HG03064 (cell line): ENCODE results near the gene STIMATE.

ENCODE experiments used
- ATAC-seq: cut with Tn5 transposase; IDR thresholded peaks from one replicate; pipeline ENCODE4 v1.9.1; 2021; ENCODE audit warnings: low read depth; ENCODE audit not compliant: unreplicated experiment

STIMATE gene

GRCh38 chr3:52872245-52872644 is 25.1 kb downstream of the STIMATE start:
- ATAC-seq = no peak

- ATAC-seq = no peak
Measured at GRCh38 chr3:52871761-52872160, 25.6 kb downstream of the STIMATE start.

- ATAC-seq = no peak
Measured at GRCh38 chr3:52870471-52870870, 26.9 kb downstream of the STIMATE start.

- no peak for ATAC-seq
Measured at GRCh38 chr3:52866427-52866826, 30.9 kb downstream of the STIMATE start.

- no peak for ATAC-seq
Measured at GRCh38 chr3:52865994-52866393, 31.4 kb downstream of the STIMATE start.

- no peak for ATAC-seq
Measured at GRCh38 chr3:52860424-52860768, 37.0 kb downstream of the STIMATE start.

GRCh38 chr3:52859686-52860423 is 37.5 kb downstream of the STIMATE start:
- ATAC-seq = no peak

- ATAC-seq = no peak
Measured at GRCh38 chr3:52857864-52858263, 39.5 kb downstream of the STIMATE start.

GRCh38 chr3:52857133-52857532 is 40.2 kb downstream of the STIMATE start:
- ATAC-seq = no peak

GRCh38 chr3:52856666-52857065 is 40.7 kb downstream of the STIMATE start:
- ATAC-seq = no peak

GRCh38 chr3:52854013-52854412 is 43.3 kb downstream of the STIMATE start:
- no peak for ATAC-seq

- ATAC-seq = no peak
Measured at GRCh38 chr3:52852419-52852818, 44.9 kb downstream of the STIMATE start.

GRCh38 chr3:52851348-52851747 is 46.0 kb downstream of the STIMATE start:
- ATAC-seq = no peak

- ATAC-seq = no peak
Measured at GRCh38 chr3:52849656-52850055, 47.7 kb downstream of the STIMATE start.

GRCh38 chr3:52848617-52849016 is 48.7 kb downstream of the STIMATE start:
- no peak for ATAC-seq

- no peak for ATAC-seq
Measured at GRCh38 chr3:52847726-52848125, 49.6 kb downstream of the STIMATE start.

- ATAC-seq = no peak
Measured at GRCh38 chr3:52847241-52847640, 50.1 kb downstream of the STIMATE start.

- no peak for ATAC-seq
Measured at GRCh38 chr3:52846432-52846965, 50.8 kb downstream of the STIMATE start.

GRCh38 chr3:52845691-52846431 is 51.5 kb downstream of the STIMATE start:
- ATAC-seq = no peak

- no peak for ATAC-seq
Measured at GRCh38 chr3:52845157-52845556, 52.2 kb downstream of the STIMATE start.

GRCh38 chr3:52844290-52844975 is 52.9 kb downstream of the STIMATE start:
- ATAC-seq = no peak
